CD4-positive, alpha-beta T cell (primary cell): ENCODE data around the gene LTBP4. TPM values are rescaled to one million over a fixed set of nuclear protein-coding genes. Genes with fewer than 3 reads are reported as not detected.

Source experiments
- ATAC-seq: fragments of 200-7000 bp; cut with Tn5 transposase; one replicate; pipeline ENCODE4 v1.10.0; 2022; ENCODE audit warnings: mild to moderate bottlenecking; ENCODE audit not compliant: poor library complexity
- CTCF ChIA-PET: fragments of 350-600 bp; sonication (Branson Sonifier 250); formaldehyde crosslinking; loops from one replicate; lab custom pipeline; 2021; ENCODE audit warnings: antibody characterized with exemption, inconsistent platforms; lab: Charles Lee
- POLR2A ChIA-PET: fragments of 350-600 bp; sonication (Branson Sonifier 250); formaldehyde crosslinking; loops from one replicate; lab custom pipeline; 2021; ENCODE audit warnings: antibody characterized with exemption, inconsistent platforms; lab: Charles Lee
- DNase-seq, 14 experiments: peaks; one replicate each; pipeline ENCODE4 v3.0.0-alpha.2; 2013 to 2020; ENCODE audit warnings: mixed read lengths in 2 of 14
- H3K27ac ChIP-seq, 2 donors: one replicate each; pipeline versions ENCODE4 v1.5.1 to v1.7.0; 2013; ENCODE audit warnings: low read length in 2 of 2, low read depth in 1 of 2, mild to moderate bottlenecking in 1 of 2
- H3K27me3 ChIP-seq, 2 experiments: 1 replicate in 1 of 2; 2 replicates in 1 of 2; pipeline versions ENCODE4 v1.6.1 to v1.7.0; 2013; ENCODE audit warnings: low read length in 2 of 2, control low read depth in 1 of 2, mild to moderate bottlenecking in 1 of 2, moderate library complexity in 1 of 2; ENCODE audit not compliant: insufficient read depth in 2 of 2, control insufficient read depth in 1 of 2
- H3K36me3 ChIP-seq: one replicate; pipeline ENCODE4 v1.6.1; 2013; ENCODE audit warnings: low read length, control low read depth; ENCODE audit not compliant: insufficient read depth
- H3K4me1 ChIP-seq: one replicate; pipeline ENCODE4 v1.6.1; 2013; ENCODE audit warnings: low read length, control low read depth; ENCODE audit not compliant: insufficient read depth
- H3K4me3 ChIP-seq: one replicate; pipeline ENCODE4 v1.5.1; 2013; ENCODE audit warnings: mild to moderate bottlenecking, low read length, moderate library complexity
- H3K9me3 ChIP-seq, 2 experiments: 1 replicate in 1 of 2; 2 replicates in 1 of 2; pipeline versions ENCODE4 v1.6.1 to v1.7.0; 2013; ENCODE audit warnings: low read length in 2 of 2, mild to moderate bottlenecking in 2 of 2, control low read depth in 1 of 2, moderate library complexity in 1 of 2; ENCODE audit not compliant: control insufficient read depth in 1 of 2, insufficient read depth in 1 of 2
- H3K27ac Mint-ChIP-seq: one replicate; pipeline ENCODE4 v1.8.0; 2020; ENCODE audit warnings: mixed read lengths
- H3K27me3 Mint-ChIP-seq: one replicate; pipeline ENCODE4 v1.8.0; 2021; ENCODE audit warnings: mixed read lengths
- H3K36me3 Mint-ChIP-seq: one replicate; pipeline ENCODE4 v1.8.0; 2021; ENCODE audit warnings: low read depth, mixed read lengths
- H3K4me1 Mint-ChIP-seq: one replicate; pipeline ENCODE4 v1.8.0; 2021; ENCODE audit warnings: low read depth, mixed read lengths
- H3K4me3 Mint-ChIP-seq: one replicate; pipeline ENCODE4 v1.8.0; 2020; ENCODE audit warnings: mild to moderate bottlenecking, mixed read lengths
- H3K9me3 Mint-ChIP-seq: one replicate; pipeline ENCODE4 v1.8.0; 2020; ENCODE audit warnings: mixed read lengths
- intact Hi-C, 2 experiments: fragments of 100-400 bp; cut with DNase I in 1 of 2; cut with micrococcal nuclease in 1 of 2; formaldehyde crosslinking; loops; one replicate each; pipeline versions ENCODE4 v1.15.1 to v1.9.0; 2023 to 2025; cut with DNase I, micrococcal nuclease
- total RNA-seq, 174 experiments: library from RNA in 2 of 174; stranded (reverse) in 2 of 174; gene quantifications; one replicate each; pipeline ENCODE4 v1.2.3 and lab custom pipeline; 2021 to 2026
- TF ChIP-seq, protein P1 (sequence below): fragments of 200-600 bp; IDR thresholded peaks from one replicate; pipeline ENCODE4 v1.8.0; 2022; ENCODE audit warnings: antibody characterized with exemption, mild to moderate bottlenecking

Gene LTBP4
- total RNA-seq, 2 experiments from 2014 or later, result 116 to 134 TPM

DNA sequence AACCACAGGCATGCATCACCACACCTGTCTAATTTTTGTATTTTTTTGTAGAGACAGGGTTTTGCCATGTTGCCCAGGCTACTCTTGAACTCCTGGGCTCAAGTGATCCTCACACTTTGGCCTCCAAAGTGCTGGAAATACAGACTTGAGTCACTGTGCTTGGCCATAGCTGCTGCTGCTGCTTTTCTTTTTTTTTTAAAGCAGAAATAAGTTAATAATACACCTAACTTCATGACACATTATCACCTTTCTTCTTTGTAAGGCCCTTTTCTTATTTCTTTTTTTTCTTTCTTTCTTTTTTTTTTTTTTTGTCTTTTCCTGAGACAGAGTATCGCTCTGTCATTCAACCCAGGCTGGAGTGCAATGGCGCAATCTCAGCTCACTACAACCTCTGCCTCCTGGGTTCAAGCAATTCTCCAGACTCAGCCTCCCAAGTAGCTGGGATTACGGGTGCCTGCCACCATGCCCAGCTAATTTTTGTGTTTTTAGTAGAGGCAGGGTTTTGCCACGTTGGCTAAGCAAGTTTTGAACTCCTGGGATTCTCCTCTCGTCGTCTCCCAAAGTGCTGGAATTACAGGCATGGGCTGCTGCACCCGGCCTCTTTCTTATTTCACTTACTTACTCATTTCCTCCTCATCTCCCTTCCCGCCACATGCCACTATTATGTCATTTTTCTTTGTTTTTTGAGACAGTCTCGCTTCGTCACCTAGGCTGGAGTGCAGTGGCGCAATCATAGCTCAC, 15.8 kb upstream of the LTBP4 start:
- Histone ChIP-seq H3K4me3 (no peak overlapping the region), H3K4me1 (no peaks in the 10 kb centered on the region), H3K9me3 (no peaks in the 10 kb centered on the region), H3K27ac (no peak overlapping the region), H3K27me3 (no peaks in the 10 kb centered on the region), H3K36me3 (peaks cover 76% of the 10 kb centered on the region)
- ChIA-PET POLR2A (no interaction called here), CTCF (no interaction called here)
- DNase-seq (peak in 2 of 14 experiments; percentile 53 to 63), ATAC-seq (no peak)
- TF ChIP-seq, protein P1, sequence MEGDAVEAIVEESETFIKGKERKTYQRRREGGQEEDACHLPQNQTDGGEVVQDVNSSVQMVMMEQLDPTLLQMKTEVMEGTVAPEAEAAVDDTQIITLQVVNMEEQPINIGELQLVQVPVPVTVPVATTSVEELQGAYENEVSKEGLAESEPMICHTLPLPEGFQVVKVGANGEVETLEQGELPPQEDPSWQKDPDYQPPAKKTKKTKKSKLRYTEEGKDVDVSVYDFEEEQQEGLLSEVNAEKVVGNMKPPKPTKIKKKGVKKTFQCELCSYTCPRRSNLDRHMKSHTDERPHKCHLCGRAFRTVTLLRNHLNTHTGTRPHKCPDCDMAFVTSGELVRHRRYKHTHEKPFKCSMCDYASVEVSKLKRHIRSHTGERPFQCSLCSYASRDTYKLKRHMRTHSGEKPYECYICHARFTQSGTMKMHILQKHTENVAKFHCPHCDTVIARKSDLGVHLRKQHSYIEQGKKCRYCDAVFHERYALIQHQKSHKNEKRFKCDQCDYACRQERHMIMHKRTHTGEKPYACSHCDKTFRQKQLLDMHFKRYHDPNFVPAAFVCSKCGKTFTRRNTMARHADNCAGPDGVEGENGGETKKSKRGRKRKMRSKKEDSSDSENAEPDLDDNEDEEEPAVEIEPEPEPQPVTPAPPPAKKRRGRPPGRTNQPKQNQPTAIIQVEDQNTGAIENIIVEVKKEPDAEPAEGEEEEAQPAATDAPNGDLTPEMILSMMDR, result no peak
- no peaks in the 10 kb centered on the region for H3K4me1 Mint-ChIP-seq
- H3K4me3 Mint-ChIP-seq, result no peak overlapping the region
- no peak overlapping the region for H3K27ac Mint-ChIP-seq
- intact Hi-C loops, result no loop called here
- H3K36me3 Mint-ChIP-seq, result peaks cover 78% of the 10 kb centered on the region
- no peaks in the 10 kb centered on the region for H3K27me3 Mint-ChIP-seq
- H3K9me3 Mint-ChIP-seq, result no peaks in the 10 kb centered on the region

DNA sequence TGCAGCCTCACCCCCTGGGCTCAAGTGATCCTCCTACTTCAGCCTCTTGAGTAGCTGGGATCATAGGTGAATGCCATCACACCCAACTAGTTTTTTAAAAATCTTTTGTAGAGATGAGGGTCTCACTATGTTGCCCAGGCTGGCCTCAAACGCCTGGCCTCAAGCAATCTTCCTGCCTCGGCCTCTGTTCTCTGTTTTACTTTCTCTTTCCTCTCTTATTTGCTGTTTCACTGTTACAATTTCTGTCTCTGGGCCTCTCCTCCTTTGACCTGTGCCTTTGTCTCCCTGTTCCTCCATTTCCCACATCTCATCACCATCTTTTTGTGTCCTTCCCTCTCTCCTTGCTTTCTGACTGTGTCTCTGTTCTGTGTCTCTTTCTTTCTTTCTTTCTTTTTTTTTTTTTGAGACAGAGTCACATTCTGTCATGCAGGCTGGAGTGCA, 15.2 kb upstream of the LTBP4 start:
- Mint-ChIP-seq H3K27ac (no peak overlapping the region), H3K36me3 (peaks cover 79% of the 10 kb centered on the region), H3K27me3 (no peaks in the 10 kb centered on the region), H3K4me3 (no peak overlapping the region), H3K9me3 (no peaks in the 10 kb centered on the region), H3K4me1 (no peaks in the 10 kb centered on the region)
- H3K27me3 ChIP-seq, result no peaks in the 10 kb centered on the region
- no peak overlapping the region for H3K4me3 ChIP-seq
- TF ChIP-seq, protein P1, result no peak
- no peaks in the 10 kb centered on the region for H3K4me1 ChIP-seq
- intact Hi-C loops, result no loop called here
- ATAC-seq, result no peak
- H3K27ac ChIP-seq, result no peak overlapping the region
- peaks cover 76% of the 10 kb centered on the region for H3K36me3 ChIP-seq
- ChIA-PET CTCF (no interaction called here), POLR2A (no interaction called here)
- H3K9me3 ChIP-seq, result no peaks in the 10 kb centered on the region
- DNase-seq, result no peak

DNA sequence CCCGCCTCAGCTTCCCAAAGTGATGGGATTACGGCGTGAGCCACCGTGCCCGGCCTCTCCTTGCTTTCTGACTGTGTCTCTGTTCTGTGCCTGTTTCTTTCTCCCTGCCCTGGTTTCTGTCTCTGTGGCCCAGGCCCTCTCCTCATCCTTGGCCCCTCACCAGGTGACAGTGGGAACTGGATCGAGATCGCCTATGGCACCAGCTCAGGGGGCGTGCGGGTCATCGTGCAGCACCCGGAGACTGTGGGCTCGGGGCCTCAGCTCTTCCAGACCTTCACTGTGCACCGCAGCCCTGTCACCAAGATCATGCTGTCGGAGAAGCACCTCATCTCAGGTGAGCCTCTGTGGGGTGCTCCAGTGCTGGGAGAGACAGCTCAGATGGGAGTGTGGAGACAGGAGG, 14.6 kb upstream of the LTBP4 start:
- TF ChIP-seq, protein P1, result no peak
- ATAC-seq (no peak), DNase-seq (no peak)
- no peak overlapping the region for H3K4me3 ChIP-seq
- H3K4me1 ChIP-seq, result no peaks in the 10 kb centered on the region
- no peaks in the 10 kb centered on the region for H3K9me3 ChIP-seq
- Mint-ChIP-seq H3K27ac (no peak overlapping the region), H3K36me3 (peaks cover 77% of the 10 kb centered on the region), H3K27me3 (no peaks in the 10 kb centered on the region), H3K4me1 (no peaks in the 10 kb centered on the region), H3K4me3 (no peak overlapping the region), H3K9me3 (no peaks in the 10 kb centered on the region)
- intact Hi-C loops, result no loop called here
- no peaks in the 10 kb centered on the region for H3K27me3 ChIP-seq
- H3K27ac ChIP-seq, result no peak overlapping the region
- ChIA-PET CTCF (interaction anchor here (0.8 kb wide), 1 partner anchor 48 kb away, joined by 3 read pairs; no protein-coding TSS in a partner anchor), POLR2A (no interaction called here)
- H3K36me3 ChIP-seq, result peaks cover 70% of the 10 kb centered on the region
